Measurements from ENCODE around the gene TTC21A.

TTC21A gene

DNA sequence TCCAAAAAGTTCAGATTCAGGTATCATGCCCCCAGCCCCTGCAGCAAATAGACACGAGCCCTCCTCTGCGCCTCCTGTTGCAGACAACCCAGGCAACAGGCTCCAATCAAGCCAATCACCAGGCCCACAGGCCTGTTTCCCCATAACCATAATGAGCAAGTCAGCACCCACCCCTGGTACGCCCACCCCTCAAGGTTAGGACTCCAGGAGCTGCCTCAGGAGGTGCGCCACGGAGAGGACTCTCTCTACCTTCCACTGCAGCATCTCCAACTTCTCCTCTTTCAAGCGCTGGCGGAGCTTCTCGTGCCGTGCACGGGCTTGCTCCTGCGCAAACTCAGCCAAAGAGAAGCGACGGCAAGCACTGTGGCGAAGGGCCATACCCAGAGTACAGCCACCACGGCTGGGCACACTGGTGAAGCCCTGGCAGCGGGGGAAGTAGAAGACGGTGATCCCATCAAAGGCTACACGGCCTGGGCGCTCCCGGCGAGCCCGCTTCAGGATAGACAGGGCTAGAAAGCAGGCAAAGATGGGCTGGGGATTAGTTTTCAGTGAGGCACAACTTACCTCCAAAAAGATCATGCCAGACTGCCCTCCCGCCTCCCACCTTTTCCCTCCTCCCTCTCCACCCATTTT is 37.4 kb downstream of the TTC21A start:
- no peaks in the 10 kb centered on the region for H3K9me3 Mint-ChIP-seq
- H3K27me3 Mint-ChIP-seq, result no peaks in the 10 kb centered on the region
- peaks cover 77% of the 10 kb centered on the region for H3K4me1 Mint-ChIP-seq
- DNase-seq, result no peak
- no peak for ATAC-seq
- H3K27ac Mint-ChIP-seq, result peak overlapping the region; percentile 62
- H3K36me3 Mint-ChIP-seq (ENCODE audit: low read depth), result peaks cover 86% of the 10 kb centered on the region
- H3K4me3 Mint-ChIP-seq, result no peak overlapping the region

DNA sequence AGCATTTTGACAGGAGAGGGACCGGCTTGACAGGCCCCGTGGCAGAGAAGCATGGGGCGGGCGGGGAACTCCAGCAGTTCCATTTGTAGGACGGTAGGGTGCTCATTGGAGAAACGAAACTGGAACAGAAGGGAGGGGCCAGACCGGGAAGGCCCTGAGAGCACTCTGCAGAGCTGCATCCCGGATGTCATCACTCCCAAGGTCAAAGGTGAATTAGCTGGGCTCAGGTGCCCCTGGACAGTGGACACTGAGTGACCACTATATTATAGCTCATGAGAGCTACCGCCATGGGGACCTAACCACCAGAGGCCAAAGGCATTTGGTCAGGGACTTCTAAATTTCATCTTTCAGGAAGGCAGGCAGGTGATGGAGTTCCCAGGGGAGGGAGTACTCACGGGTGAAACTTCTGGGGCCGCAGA is 38.6 kb downstream of the TTC21A start:
- no peak for DNase-seq
- Mint-ChIP-seq H3K4me1 (peaks cover 78% of the 10 kb centered on the region), H3K27me3 (no peaks in the 10 kb centered on the region), H3K9me3 (no peaks in the 10 kb centered on the region), H3K4me3 (peak overlapping the region; percentile 98), H3K36me3 (ENCODE audit: low read depth) (peaks cover 88% of the 10 kb centered on the region), H3K27ac (peak overlapping the region; percentile 96)
- ATAC-seq, result no peak

DNA sequence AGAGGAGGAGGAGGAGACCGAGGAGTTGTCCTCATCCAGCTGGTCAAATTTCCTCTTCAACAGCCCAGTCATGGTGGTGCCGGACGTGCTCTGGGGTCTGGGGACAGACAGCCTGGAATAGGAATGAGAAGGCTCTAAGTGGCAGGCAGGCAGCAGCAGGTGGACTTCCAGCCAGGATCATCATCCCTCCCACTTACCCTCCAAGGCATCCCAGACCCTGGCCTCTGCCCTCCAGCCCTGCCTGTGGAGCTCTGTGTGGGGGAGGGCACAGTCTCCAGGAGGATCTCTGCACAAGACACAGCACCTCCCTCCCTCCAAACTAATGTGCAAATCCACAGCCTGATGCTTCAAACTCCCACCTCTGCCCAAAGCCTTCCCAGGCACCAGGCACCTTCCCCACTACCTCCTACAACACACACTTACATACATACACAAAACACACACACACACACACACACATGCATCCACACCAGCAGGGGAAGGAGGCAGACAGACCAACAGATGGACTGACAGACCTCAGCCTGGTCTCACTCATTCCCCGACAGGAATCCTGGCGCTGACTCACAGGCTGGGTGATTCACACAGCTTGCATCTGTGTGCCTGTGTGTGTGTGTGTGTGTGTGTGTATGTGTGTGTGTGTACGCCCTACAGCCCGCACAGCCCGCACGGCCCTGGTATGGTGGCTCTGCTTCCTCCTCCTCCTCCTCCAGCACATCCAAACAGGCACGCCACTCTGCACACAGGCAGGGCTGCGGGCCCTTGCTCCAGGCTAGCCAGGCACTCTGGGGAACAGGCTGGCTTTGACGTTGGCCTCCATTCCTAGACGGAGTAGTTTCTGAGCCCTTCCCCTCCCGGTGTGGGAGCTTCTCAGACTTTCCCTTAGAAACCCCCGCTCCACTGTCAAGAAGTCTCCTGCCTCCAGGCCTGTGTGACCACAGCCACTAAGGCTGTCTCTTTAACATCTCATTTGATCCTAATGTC is 39.4 kb downstream of the TTC21A start:
- no peaks in the 10 kb centered on the region for H3K27me3 Mint-ChIP-seq
- peak overlapping the region; percentile 98 for H3K4me3 Mint-ChIP-seq
- H3K27ac Mint-ChIP-seq, result peak overlapping the region; percentile 96
- peak; percentile 70 for ATAC-seq
- H3K4me1 Mint-ChIP-seq, result peaks cover 76% of the 10 kb centered on the region
- H3K9me3 Mint-ChIP-seq, result no peaks in the 10 kb centered on the region
- DNase-seq, result peak; percentile 71
- peaks cover 89% of the 10 kb centered on the region for H3K36me3 Mint-ChIP-seq (ENCODE audit: low read depth)

GRCh38 chr3:39147711-39148434 is 40.4 kb downstream of the TTC21A start:
- peaks cover 2% of the 10 kb centered on the region for H3K27me3 Mint-ChIP-seq
- no peak for ATAC-seq
- peak overlapping the region; percentile 96 for H3K27ac Mint-ChIP-seq
- H3K36me3 Mint-ChIP-seq (ENCODE audit: low read depth), result peaks cover 90% of the 10 kb centered on the region
- peak overlapping the region; percentile 98 for H3K4me3 Mint-ChIP-seq
- H3K9me3 Mint-ChIP-seq, result no peaks in the 10 kb centered on the region
- DNase-seq, result peak; percentile 41
- H3K4me1 Mint-ChIP-seq, result peaks cover 74% of the 10 kb centered on the region

- H3K27me3 Mint-ChIP-seq, result peaks cover 2% of the 10 kb centered on the region
- H3K9me3 Mint-ChIP-seq, result no peaks in the 10 kb centered on the region
- peaks cover 73% of the 10 kb centered on the region for H3K4me1 Mint-ChIP-seq
- peak overlapping the region; percentile 96 for H3K27ac Mint-ChIP-seq
- no peak for DNase-seq
- ATAC-seq, result no peak
- peak overlapping the region; percentile 98 for H3K4me3 Mint-ChIP-seq
- peaks cover 83% of the 10 kb centered on the region for H3K36me3 Mint-ChIP-seq (ENCODE audit: low read depth)
Observed at GRCh38 chr3:39148435-39149058, 41.1 kb downstream of the TTC21A start.

DNA sequence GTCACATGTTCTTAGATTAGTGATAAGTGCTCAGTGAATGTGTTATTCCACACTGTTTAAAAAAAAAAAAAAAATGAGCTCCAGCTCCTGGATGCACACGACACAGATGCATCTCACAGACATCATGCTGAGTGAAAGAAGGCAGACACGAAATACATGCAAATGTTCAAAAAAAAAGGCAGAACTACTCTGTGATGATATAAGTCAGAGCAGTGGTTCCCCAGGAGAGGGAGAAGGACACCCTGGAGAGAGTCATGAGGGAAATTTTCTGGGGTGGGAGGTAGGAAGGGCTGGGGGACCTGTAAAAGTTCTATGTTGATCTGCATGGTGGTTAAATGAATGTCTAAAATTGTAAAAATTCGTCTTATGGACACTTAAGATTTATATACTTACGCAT is 41.6 kb downstream of the TTC21A start:
- Mint-ChIP-seq H3K36me3 (ENCODE audit: low read depth) (peaks cover 79% of the 10 kb centered on the region), H3K27ac (peak overlapping the region; percentile 96), H3K4me1 (peaks cover 75% of the 10 kb centered on the region), H3K9me3 (no peaks in the 10 kb centered on the region), H3K4me3 (peak overlapping the region; percentile 98), H3K27me3 (peaks cover 2% of the 10 kb centered on the region)
- DNase-seq, result no peak
- no peak for ATAC-seq

DNA sequence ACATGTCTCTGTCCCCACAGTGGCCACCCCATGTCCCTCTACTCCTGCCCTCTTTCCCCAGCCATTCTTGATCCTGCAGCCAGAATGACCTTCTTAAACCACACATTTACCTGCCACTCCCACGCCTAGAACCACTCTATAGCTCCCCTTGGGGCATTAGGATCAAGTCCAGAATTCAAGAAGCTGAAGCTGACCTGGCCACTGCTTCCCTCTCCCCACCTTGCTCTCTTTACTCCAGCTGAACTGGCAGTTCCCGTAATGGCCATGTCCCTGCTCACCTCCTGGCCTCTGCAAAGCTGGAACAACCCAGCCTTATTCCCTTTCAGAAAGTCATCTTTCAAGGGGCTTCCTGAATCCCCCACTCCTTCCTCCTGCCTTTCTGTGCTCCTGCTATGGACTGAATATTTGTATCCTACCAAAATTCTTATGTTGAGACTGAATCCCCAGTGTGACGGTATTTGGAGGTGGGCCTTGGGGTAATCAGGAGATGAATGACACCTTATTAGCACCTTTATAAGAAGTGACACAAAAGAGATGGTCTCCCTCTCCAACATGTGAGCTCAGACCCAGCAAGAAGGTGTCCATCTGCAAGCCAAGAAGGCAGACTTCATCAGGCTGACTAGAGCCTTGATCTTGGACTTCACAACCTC is 42.1 kb downstream of the TTC21A start:
- H3K36me3 Mint-ChIP-seq (ENCODE audit: low read depth), result peaks cover 73% of the 10 kb centered on the region
- peaks cover 77% of the 10 kb centered on the region for H3K4me1 Mint-ChIP-seq
- ATAC-seq, result no peak
- DNase-seq, result no peak
- H3K4me3 Mint-ChIP-seq, result peak overlapping the region; percentile 98
- H3K27me3 Mint-ChIP-seq, result peaks cover 2% of the 10 kb centered on the region
- peak overlapping the region; percentile 96 for H3K27ac Mint-ChIP-seq
- H3K9me3 Mint-ChIP-seq, result no peaks in the 10 kb centered on the region

DNA sequence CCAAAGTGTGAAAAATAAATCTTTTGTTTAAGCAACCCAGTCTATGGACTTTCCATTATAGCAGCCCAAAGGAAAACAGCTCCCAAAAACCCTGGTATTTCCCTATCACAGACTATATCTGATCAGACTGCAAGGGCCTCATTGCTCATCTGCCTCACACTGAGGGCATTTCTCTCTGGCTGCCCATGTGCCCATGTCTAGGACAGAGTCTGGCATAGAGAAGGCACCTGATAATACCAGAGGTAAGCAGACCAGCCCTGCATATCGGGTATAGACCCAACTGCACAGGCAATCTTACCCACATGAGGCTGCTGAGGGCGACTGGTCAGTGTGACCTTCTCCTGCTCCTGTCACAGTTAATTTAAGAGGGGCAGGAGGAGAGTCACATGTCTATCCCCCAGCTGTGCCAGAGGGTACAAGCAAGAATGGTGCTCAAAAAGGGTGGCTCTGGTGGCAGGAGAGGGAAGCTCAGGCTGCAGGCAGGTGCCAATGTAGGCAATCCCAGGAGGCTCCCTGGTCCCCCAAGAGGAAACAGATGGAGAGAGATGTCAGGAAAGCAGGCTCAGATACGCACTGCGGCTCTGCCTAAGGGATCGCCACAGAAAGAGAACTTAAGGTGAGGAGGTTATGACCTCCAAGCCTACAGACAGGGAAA is 42.8 kb downstream of the TTC21A start:
- Mint-ChIP-seq H3K9me3 (no peaks in the 10 kb centered on the region), H3K4me1 (peaks cover 78% of the 10 kb centered on the region), H3K27ac (peak overlapping the region; percentile 96), H3K27me3 (peaks cover 2% of the 10 kb centered on the region), H3K4me3 (peak overlapping the region; percentile 98), H3K36me3 (ENCODE audit: low read depth) (peaks cover 69% of the 10 kb centered on the region)
- ATAC-seq, result no peak
- DNase-seq, result no peak

GRCh38 chr3:39150803-39151631 is 43.5 kb downstream of the TTC21A start:
- Mint-ChIP-seq H3K36me3 (ENCODE audit: low read depth) (peaks cover 64% of the 10 kb centered on the region), H3K4me3 (peak overlapping the region; percentile 98), H3K27ac (peak overlapping the region; percentile 96), H3K4me1 (peaks cover 82% of the 10 kb centered on the region), H3K27me3 (peaks cover 2% of the 10 kb centered on the region), H3K9me3 (no peaks in the 10 kb centered on the region)
- ATAC-seq (no peak), DNase-seq (peak; percentile 78)

DNA sequence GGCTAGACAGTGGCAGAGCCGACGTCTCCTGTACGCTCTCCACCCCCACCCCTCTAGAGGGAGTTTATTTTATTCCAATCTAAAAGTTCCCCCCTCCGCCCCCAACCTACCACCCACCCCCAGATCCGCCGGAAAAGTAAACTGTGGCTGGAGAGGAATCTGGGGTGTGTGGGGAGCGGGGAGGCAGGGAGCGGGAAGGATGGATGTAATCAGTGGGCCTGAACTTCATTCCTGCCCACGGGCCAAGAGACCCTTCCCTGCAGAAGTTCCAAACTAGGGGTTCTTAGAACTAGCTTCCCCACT is 46.4 kb downstream of the TTC21A start:
- H3K4me3 Mint-ChIP-seq, result peak overlapping the region; percentile 73
- peaks cover 2% of the 10 kb centered on the region for H3K27me3 Mint-ChIP-seq
- H3K4me1 Mint-ChIP-seq, result peaks cover 57% of the 10 kb centered on the region
- no peaks in the 10 kb centered on the region for H3K9me3 Mint-ChIP-seq
- ATAC-seq (peak; percentile 0), DNase-seq (no peak)
- peak overlapping the region; percentile 82 for H3K27ac Mint-ChIP-seq
- peaks cover 38% of the 10 kb centered on the region for H3K36me3 Mint-ChIP-seq (ENCODE audit: low read depth)

- DNase-seq (no peak), ATAC-seq (no peak)
- Mint-ChIP-seq H3K4me3 (peak overlapping the region; percentile 73), H3K27me3 (peaks cover 2% of the 10 kb centered on the region), H3K9me3 (no peaks in the 10 kb centered on the region), H3K27ac (peak overlapping the region; percentile 82), H3K36me3 (ENCODE audit: low read depth) (peaks cover 32% of the 10 kb centered on the region), H3K4me1 (peaks cover 52% of the 10 kb centered on the region)
Observed at GRCh38 chr3:39154280-39155021, 47.0 kb downstream of the TTC21A start.

GRCh38 chr3:39156421-39156820 is 48.9 kb downstream of the TTC21A start:
- Mint-ChIP-seq H3K27ac (no peak overlapping the region), H3K4me3 (peak overlapping the region; percentile 25), H3K4me1 (peaks cover 33% of the 10 kb centered on the region), H3K9me3 (no peaks in the 10 kb centered on the region), H3K36me3 (ENCODE audit: low read depth) (peaks cover 13% of the 10 kb centered on the region), H3K27me3 (peaks cover 2% of the 10 kb centered on the region)
- ATAC-seq, result no peak
- DNase-seq, result no peak

Measured in activated naive CD8-positive, alpha-beta T cell treated with anti-CD3 and anti-CD28 coated beads, Interleukin-2, amount 50 U/mL, for 24 hours (primary cell).